K562 (cell line): Measurements from ENCODE around the gene CCNB1. TPM values are rescaled to one million over a fixed set of nuclear protein-coding genes. Genes with fewer than 3 reads are reported as not detected.

ENCODE experiments used
- E2F4 ChIP-seq: sonication (generic); formaldehyde crosslinking; IDR thresholded peaks from 2 replicates; pipeline ENCODE4 v1.8.0; 2022; ENCODE audit warnings: mild to moderate bottlenecking, low read depth, missing genetic modification reagents
- E2F6 ChIP-seq, 2 experiments: IDR thresholded peaks; 2 replicates each; pipeline ENCODE4 v1.6.1; 2011; ENCODE audit warnings: borderline replicate concordance in 1 of 2, control low read depth in 1 of 2, low read depth in 1 of 2, low read length in 1 of 2, mild to moderate bottlenecking in 1 of 2, mixed read lengths in 1 of 2, moderate library complexity in 1 of 2; ENCODE audit not compliant: insufficient read depth in 1 of 2, insufficient read length in 1 of 2, poor library complexity in 1 of 2, severe bottlenecking in 1 of 2; ENCODE audit errors: extremely low read depth in 1 of 2
- ELF4 ChIP-seq: fragments of 450-650 bp; formaldehyde crosslinking; IDR thresholded peaks from 2 replicates; pipeline ENCODE4 v1.4.0; 2022; ENCODE audit warnings: missing genetic modification characterization
- ETV1 ChIP-seq: fragments of 450-650 bp; conservative IDR thresholded peaks from 2 replicates; pipeline ENCODE4 v1.6.1; 2016; ENCODE audit warnings: missing genetic modification characterization, control low read depth, low read depth, missing compliant biosample characterization
- HBP1 ChIP-seq: fragments of 450-650 bp; formaldehyde crosslinking; IDR thresholded peaks from 2 replicates; pipeline ENCODE4 v1.4.0; 2022; ENCODE audit warnings: missing genetic modification characterization
- LCOR ChIP-seq: sonication (generic); formaldehyde crosslinking; IDR thresholded peaks from 2 replicates; pipeline ENCODE4 v1.8.0; 2022; ENCODE audit warnings: mild to moderate bottlenecking, missing genetic modification reagents
- NCOA2 ChIP-seq, 2 experiments: fragments of 450-650 bp; IDR thresholded peaks; 2 replicates each; pipeline ENCODE4 v1.6.1; 2018; ENCODE audit warnings: mild to moderate bottlenecking in 2 of 2, moderate library complexity in 1 of 2; ENCODE audit not compliant: partially characterized antibody in 2 of 2
- NEUROD1 ChIP-seq: fragments of 150-350 bp; IDR thresholded peaks from 2 replicates; pipeline ENCODE4 v1.6.1; 2014; ENCODE audit warnings: borderline replicate concordance, low read length, low read depth; ENCODE audit not compliant: partially characterized antibody
- SMAD4 ChIP-seq: fragments of 250-450 bp; sonication (Bioruptor Pico); conservative IDR thresholded peaks from 2 replicates; pipeline ENCODE4 v1.8.0; 2021; ENCODE audit warnings: inconsistent platforms, mild to moderate bottlenecking, moderate library complexity
- SMARCA4 ChIP-seq: fragments of 450-650 bp; IDR thresholded peaks from 2 replicates; pipeline ENCODE4 v1.6.1; 2016
- U2AF1 ChIP-seq: fragments of 200-400 bp; formaldehyde crosslinking; optimal IDR thresholded peaks from 2 replicates; pipeline ENCODE3; 2017; ENCODE audit warnings: mild to moderate bottlenecking, low read depth, low read length, moderate library complexity
- ZBTB7A ChIP-seq: IDR thresholded peaks from 2 replicates; pipeline ENCODE4 v1.6.1; 2011; ENCODE audit warnings: low read depth, mild to moderate bottlenecking, low read length, moderate library complexity, borderline replicate concordance; ENCODE audit not compliant: control insufficient read depth
- polyA plus RNA-seq, 8 experiments: library from polyadenylated mRNA; depleted of rRNA in 4 of 8; stranded (reverse) in 5 of 8; unstranded in 3 of 8; fragments of >200 nt; fragmentation: Nextera tagmentation in 2 of 8; fragmentation: Illumina TruSeq in 1 of 8; extraction: Ambion mirVana in 2 of 8; extraction: Trizol in 1 of 8; gene quantifications; 2 replicates each; pipeline versions ENCODE4 v1.2.1 to v1.2.3, GENCODE V29; 2011 to 2014; ENCODE audit warnings: inconsistent platforms in 1 of 8, missing spikeins in 1 of 8
- total RNA-seq, 7 experiments: library from RNA; depleted of rRNA in 6 of 7; stranded (reverse); fragments of >200 nt in 6 of 7; fragmentation: Illumina TruSeq in 2 of 7; extraction: Trizol in 2 of 7; gene quantifications; 2 replicates each; pipeline versions ENCODE4 v1.2.1 to v1.2.3, GENCODE V29; 2011 to 2021; ENCODE audit warnings: low replicate concordance in 1 of 7
- TF ChIP-seq, protein P1 (sequence below): fragments of 450-650 bp; IDR thresholded peaks from 2 replicates; pipeline ENCODE4 v1.6.1; 2016; ENCODE audit warnings: antibody characterized with exemption
- TF ChIP-seq, protein P2 (sequence below), 2 experiments: IDR thresholded peaks; 2 replicates each; pipeline ENCODE4 v1.6.1; 2012; ENCODE audit warnings: improper control_type of control experiment in 2 of 2, low read depth in 2 of 2, low read length in 2 of 2, borderline replicate concordance in 1 of 2

The CCNB1 gene
- total and polyA plus RNA-seq, 9 of the 15 experiments (the other 6 are each of a cell fraction or from before 2014, with no cell fraction given), result 165 to 679 (median 271) TPM

DNA sequence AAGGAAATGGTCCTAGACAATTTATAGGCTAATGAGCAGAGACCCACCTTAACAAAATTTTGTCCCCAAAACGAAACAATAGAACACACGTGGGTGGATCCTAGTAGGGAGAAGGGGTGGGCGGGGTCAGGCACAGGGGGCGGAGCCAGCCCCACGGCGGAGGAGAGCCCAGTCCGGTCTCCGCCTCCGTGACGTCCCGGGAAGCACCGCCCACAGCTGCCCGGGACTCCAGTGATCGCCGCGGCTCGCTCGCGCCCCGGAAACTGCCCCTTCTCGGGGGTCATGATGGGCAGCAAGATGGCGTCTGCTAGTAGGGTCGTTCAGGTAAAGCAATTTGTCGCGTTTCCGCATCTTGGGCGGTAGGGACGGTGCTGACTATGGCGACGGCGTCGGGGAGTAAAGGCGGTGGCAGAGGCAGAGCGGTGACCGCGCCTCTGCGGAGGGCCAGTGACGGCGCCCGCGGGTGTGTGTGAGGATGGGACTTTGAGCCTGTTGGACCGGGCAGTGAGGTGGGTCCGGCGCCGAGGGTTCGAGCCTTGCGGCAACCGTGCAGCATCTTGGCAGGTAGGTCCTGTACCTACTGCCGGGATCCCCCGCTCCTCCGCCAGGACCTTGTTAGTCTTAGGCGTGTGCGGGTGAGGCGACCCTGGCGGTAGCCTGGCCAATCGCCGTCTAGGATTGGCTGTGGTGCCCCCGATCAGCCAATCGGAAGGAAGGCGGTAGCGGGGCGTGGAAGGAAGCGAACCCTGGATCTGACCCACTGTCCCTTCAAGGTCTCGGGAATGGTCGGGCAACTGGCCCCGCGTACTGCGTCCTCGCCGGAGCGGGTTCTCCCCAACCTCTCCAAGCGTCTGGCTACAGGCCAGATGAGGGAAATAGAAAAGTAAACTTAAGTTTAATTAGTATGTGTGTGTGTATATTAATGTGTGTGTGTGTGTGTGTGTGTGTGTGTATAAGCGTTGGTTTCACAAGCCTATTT lies 50.9 kb downstream of the CCNB1 start (continued):
- TF ChIP-seq E2F6 (IDR thresholded peaks at IDR 0.05; ENCODE audit: borderline replicate concordance in 1 of 2, extremely low read depth in 1 of 2, insufficient read depth in 1 of 2, insufficient read length in 1 of 2, low read depth in 1 of 2, low read length in 1 of 2, poor library complexity in 1 of 2, severe bottlenecking in 1 of 2), result peak; percentile 30 to 53
- TF ChIP-seq NCOA2 (IDR thresholded peaks at IDR 0.05; ENCODE audit: partially characterized antibody in 2 of 2), result peak in 1 of 2 experiments; percentile 39
- peak; percentile 11; the same call in 1 of the 2 replicates for TF ChIP-seq E2F4 (CRISPR knock-in tag)
- peak; percentile 67 for TF ChIP-seq SMARCA4
- 0 out of 2 replicates have a peak, but pooled peaks have one; percentile 13 for TF ChIP-seq ETV1
- no peak for TF ChIP-seq U2AF1
- peak; percentile 30 for TF ChIP-seq NEUROD1
- TF ChIP-seq LCOR, result 0 out of 2 replicates have a peak, but pooled peaks have one; percentile 69
- peak; percentile 40; the same call in 1 of the 2 replicates for TF ChIP-seq ELF4 (CRISPR knock-in tag)
- TF ChIP-seq ZBTB7A, result peak; percentile 72
- peak; percentile 75; the same call in 1 of the 2 replicates for TF ChIP-seq HBP1 (CRISPR knock-in tag)
- 0 out of 2 replicates have a peak, but pooled peaks have one; percentile 36 for TF ChIP-seq SMAD4 (CRISPR knock-in tag)
- TF ChIP-seq, protein P1, sequence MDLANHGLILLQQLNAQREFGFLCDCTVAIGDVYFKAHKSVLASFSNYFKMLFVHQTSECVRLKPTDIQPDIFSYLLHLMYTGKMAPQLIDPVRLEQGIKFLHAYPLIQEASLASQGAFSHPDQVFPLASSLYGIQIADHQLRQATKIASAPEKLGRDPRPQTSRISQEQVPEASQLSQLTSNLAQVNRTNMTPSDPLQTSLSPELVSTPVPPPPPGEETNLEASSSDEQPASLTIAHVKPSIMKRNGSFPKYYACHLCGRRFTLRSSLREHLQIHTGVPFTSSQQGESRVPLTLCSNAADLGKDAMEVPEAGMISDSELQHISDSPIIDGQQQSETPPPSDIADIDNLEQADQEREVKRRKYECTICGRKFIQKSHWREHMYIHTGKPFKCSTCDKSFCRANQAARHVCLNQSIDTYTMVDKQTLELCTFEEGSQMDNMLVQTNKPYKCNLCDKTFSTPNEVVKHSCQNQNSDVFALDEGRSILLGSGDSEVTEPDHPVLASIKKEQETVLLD, result 0 out of 2 replicates have a peak, but pooled peaks have one; percentile 47
- TF ChIP-seq, protein P2, sequence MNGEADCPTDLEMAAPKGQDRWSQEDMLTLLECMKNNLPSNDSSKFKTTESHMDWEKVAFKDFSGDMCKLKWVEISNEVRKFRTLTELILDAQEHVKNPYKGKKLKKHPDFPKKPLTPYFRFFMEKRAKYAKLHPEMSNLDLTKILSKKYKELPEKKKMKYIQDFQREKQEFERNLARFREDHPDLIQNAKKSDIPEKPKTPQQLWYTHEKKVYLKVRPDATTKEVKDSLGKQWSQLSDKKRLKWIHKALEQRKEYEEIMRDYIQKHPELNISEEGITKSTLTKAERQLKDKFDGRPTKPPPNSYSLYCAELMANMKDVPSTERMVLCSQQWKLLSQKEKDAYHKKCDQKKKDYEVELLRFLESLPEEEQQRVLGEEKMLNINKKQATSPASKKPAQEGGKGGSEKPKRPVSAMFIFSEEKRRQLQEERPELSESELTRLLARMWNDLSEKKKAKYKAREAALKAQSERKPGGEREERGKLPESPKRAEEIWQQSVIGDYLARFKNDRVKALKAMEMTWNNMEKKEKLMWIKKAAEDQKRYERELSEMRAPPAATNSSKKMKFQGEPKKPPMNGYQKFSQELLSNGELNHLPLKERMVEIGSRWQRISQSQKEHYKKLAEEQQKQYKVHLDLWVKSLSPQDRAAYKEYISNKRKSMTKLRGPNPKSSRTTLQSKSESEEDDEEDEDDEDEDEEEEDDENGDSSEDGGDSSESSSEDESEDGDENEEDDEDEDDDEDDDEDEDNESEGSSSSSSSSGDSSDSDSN (IDR thresholded peaks at IDR 0.05; ENCODE audit: borderline replicate concordance in 1 of 2, low read depth in 2 of 2, low read length in 2 of 2), result peak in 1 of 2 experiments; percentile 30; a peak in 1 of 4 replicates
